HEK293 (cell line): ENCODE measurements around the gene RCN2.

Experiments
- CTCF ChIA-PET: fragments of 350-600 bp; formaldehyde crosslinking; extraction: SDS; loops from one replicate; lab custom pipeline; 2021; ENCODE audit warnings: antibody characterized with exemption; lab: Yijun Ruan, JAX
- POLR2A ChIA-PET: fragments of 300-600 bp; formaldehyde crosslinking; extraction: SDS; loops from one replicate; lab custom pipeline; 2020; ENCODE audit warnings: antibody characterized with exemption, inconsistent platforms; lab: Yijun Ruan, JAX
- H3K27ac ChIP-seq: fragments of 200-500 bp; sonication (Bioruptor generic); 2 replicates; pipeline ENCODE4 v1.5.1; 2014; ENCODE audit warnings: low read depth, low read length, control low read depth, inconsistent platforms; ENCODE audit errors: extremely low read depth
- H3K36me3 ChIP-seq, 2 experiments: fragments of 200-500 bp in 1 of 2; sonication (Bioruptor generic) in 1 of 2; 1 replicate in 1 of 2; 2 replicates in 1 of 2; pipeline ENCODE4 v1.5.1; 2014 to 2017; ENCODE audit warnings: inconsistent platforms in 2 of 2, low read length in 2 of 2; ENCODE audit not compliant: control insufficient read depth in 2 of 2, insufficient read depth in 1 of 2
- H3K4me1 ChIP-seq: fragments of 200-500 bp; sonication (Bioruptor generic); 2 replicates; pipeline ENCODE4 v1.5.1; 2014; ENCODE audit warnings: mild to moderate bottlenecking, low read length, inconsistent platforms; ENCODE audit not compliant: control insufficient read depth, insufficient read depth
- H3K4me3 ChIP-seq: 2 replicates; pipeline ENCODE4 v1.5.1; 2011; ENCODE audit warnings: low read depth, mild to moderate bottlenecking, control low read depth, low read length, moderate library complexity
- H3K9me3 ChIP-seq: fragments of 200-500 bp; sonication (Bioruptor generic); 2 replicates; pipeline ENCODE4 v1.5.1; 2014; ENCODE audit warnings: low read depth, low read length, inconsistent platforms; ENCODE audit not compliant: control insufficient read depth, insufficient read depth
- FEZF1 ChIP-seq: fragments of 450-650 bp; formaldehyde crosslinking; IDR thresholded peaks from 2 replicates; pipeline ENCODE4 v1.5.1; 2016; ENCODE audit warnings: missing biosample characterization, missing genetic modification characterization
- KLF7 ChIP-seq: fragments of 450-650 bp; formaldehyde crosslinking; IDR thresholded peaks from 2 replicates; pipeline ENCODE4 v1.5.1; 2016; ENCODE audit warnings: missing biosample characterization, missing genetic modification characterization, borderline replicate concordance
- ZNF121 ChIP-seq: fragments of 450-650 bp; formaldehyde crosslinking; IDR thresholded peaks from 2 replicates; pipeline ENCODE4 v1.5.1; 2016; ENCODE audit warnings: missing biosample characterization, missing genetic modification characterization
- ZNF184 ChIP-seq: fragments of 450-650 bp; IDR thresholded peaks from 2 replicates; pipeline ENCODE4 v1.5.1; 2018; ENCODE audit warnings: missing biosample characterization, mild to moderate bottlenecking, missing genetic modification characterization
- ZNF394 ChIP-seq: fragments of 450-650 bp; formaldehyde crosslinking; IDR thresholded peaks from 2 replicates; pipeline ENCODE4 v1.5.1; 2016; ENCODE audit warnings: missing biosample characterization, missing genetic modification characterization, mild to moderate bottlenecking, moderate library complexity, borderline replicate concordance
- ZNF501 ChIP-seq: fragments of 450-650 bp; formaldehyde crosslinking; IDR thresholded peaks from 2 replicates; pipeline ENCODE4 v1.5.1; 2016; ENCODE audit warnings: missing biosample characterization, missing genetic modification characterization
- TF ChIP-seq, protein P1 (sequence below): fragments of 450-650 bp; formaldehyde crosslinking; IDR thresholded peaks from 2 replicates; pipeline ENCODE4 v1.5.1; 2016; ENCODE audit warnings: missing biosample characterization, missing genetic modification characterization, borderline replicate concordance
- TF ChIP-seq, protein P2 (sequence below): fragments of 450-650 bp; IDR thresholded peaks from 2 replicates; pipeline ENCODE4 v1.5.1; 2018; ENCODE audit warnings: missing biosample characterization, mild to moderate bottlenecking, missing genetic modification characterization
- TF ChIP-seq, protein P3 (sequence below): fragments of 450-650 bp; formaldehyde crosslinking; IDR thresholded peaks from 2 replicates; pipeline ENCODE4 v1.5.1; 2016; ENCODE audit warnings: missing biosample characterization, missing genetic modification characterization
- TF ChIP-seq, protein P4 (sequence below): fragments of 450-650 bp; formaldehyde crosslinking; IDR thresholded peaks from 2 replicates; pipeline ENCODE4 v1.5.1; 2017; ENCODE audit warnings: missing biosample characterization, mild to moderate bottlenecking, missing genetic modification characterization, moderate library complexity

Gene RCN2

DNA sequence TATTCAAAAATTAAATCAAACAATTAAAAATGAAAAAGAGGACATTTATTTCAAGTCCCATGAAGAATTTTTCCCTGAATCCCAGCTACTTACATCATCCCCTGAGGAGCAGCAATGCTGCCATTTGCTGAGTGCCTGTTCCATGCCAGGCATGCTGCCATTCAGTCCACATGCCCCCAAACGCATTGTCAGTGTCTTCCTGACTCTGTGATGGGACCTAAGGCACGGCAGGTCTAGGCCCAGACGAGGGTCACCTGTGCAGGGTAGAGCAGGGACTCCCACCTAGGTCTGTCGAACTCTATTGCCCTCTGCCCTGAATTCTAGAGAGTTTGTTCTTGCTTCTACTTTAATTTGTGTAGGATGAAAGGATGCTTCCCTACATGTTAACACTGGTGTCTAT lies 70.4 kb downstream of the RCN2 start:
- Histone ChIP-seq H3K4me3 (no peak overlapping the region), H3K27ac (no peak overlapping the region), H3K36me3 (no peaks in the 10 kb centered on the region), H3K4me1 (no peaks in the 10 kb centered on the region), H3K9me3 (no peaks in the 10 kb centered on the region)
- TF ChIP-seq ZNF121 (tag by site-specific recombination) = no peak
- no peak for TF ChIP-seq ZNF501
- TF ChIP-seq, protein P1, sequence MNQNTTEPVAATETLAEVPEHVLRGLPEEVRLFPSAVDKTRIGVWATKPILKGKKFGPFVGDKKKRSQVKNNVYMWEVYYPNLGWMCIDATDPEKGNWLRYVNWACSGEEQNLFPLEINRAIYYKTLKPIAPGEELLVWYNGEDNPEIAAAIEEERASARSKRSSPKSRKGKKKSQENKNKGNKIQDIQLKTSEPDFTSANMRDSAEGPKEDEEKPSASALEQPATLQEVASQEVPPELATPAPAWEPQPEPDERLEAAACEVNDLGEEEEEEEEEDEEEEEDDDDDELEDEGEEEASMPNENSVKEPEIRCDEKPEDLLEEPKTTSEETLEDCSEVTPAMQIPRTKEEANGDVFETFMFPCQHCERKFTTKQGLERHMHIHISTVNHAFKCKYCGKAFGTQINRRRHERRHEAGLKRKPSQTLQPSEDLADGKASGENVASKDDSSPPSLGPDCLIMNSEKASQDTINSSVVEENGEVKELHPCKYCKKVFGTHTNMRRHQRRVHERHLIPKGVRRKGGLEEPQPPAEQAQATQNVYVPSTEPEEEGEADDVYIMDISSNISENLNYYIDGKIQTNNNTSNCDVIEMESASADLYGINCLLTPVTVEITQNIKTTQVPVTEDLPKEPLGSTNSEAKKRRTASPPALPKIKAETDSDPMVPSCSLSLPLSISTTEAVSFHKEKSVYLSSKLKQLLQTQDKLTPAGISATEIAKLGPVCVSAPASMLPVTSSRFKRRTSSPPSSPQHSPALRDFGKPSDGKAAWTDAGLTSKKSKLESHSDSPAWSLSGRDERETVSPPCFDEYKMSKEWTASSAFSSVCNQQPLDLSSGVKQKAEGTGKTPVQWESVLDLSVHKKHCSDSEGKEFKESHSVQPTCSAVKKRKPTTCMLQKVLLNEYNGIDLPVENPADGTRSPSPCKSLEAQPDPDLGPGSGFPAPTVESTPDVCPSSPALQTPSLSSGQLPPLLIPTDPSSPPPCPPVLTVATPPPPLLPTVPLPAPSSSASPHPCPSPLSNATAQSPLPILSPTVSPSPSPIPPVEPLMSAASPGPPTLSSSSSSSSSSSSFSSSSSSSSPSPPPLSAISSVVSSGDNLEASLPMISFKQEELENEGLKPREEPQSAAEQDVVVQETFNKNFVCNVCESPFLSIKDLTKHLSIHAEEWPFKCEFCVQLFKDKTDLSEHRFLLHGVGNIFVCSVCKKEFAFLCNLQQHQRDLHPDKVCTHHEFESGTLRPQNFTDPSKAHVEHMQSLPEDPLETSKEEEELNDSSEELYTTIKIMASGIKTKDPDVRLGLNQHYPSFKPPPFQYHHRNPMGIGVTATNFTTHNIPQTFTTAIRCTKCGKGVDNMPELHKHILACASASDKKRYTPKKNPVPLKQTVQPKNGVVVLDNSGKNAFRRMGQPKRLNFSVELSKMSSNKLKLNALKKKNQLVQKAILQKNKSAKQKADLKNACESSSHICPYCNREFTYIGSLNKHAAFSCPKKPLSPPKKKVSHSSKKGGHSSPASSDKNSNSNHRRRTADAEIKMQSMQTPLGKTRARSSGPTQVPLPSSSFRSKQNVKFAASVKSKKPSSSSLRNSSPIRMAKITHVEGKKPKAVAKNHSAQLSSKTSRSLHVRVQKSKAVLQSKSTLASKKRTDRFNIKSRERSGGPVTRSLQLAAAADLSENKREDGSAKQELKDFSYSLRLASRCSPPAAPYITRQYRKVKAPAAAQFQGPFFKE = no peak
- no peak for TF ChIP-seq ZNF394 (tag by site-specific recombination)
- TF ChIP-seq, protein P2, sequence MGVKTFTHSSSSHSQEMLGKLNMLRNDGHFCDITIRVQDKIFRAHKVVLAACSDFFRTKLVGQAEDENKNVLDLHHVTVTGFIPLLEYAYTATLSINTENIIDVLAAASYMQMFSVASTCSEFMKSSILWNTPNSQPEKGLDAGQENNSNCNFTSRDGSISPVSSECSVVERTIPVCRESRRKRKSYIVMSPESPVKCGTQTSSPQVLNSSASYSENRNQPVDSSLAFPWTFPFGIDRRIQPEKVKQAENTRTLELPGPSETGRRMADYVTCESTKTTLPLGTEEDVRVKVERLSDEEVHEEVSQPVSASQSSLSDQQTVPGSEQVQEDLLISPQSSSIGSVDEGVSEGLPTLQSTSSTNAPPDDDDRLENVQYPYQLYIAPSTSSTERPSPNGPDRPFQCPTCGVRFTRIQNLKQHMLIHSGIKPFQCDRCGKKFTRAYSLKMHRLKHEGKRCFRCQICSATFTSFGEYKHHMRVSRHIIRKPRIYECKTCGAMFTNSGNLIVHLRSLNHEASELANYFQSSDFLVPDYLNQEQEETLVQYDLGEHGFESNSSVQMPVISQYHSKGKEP (tag by site-specific recombination) = no peak
- TF ChIP-seq ZNF184 (tag by site-specific recombination) = no peak
- CTCF ChIA-PET = no interaction called here
- POLR2A ChIA-PET = no interaction called here

DNA sequence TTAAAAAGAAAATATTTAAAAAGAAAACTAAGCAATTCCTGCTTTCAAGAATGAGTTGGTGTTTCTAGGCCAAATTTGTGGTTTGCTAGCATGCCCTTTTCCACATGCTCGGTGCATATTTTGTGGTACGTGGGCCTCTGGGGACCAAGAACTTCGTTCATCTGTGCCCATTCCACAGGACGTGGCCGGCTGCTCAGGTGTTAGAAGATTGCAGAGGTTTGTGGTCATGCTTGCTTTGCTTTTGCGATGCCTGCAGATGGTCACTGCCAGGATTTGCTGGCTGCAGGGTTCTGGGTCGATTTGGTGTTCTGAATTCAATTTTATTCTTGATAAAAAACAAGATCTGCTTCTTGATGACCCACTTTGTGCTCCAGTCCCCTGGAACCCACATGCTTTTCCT lies 70.9 kb downstream of the RCN2 start:
- TF ChIP-seq FEZF1 (tag by site-specific recombination) (no peak), KLF7 (tag by site-specific recombination) (no peak)
- TF ChIP-seq, protein P3, sequence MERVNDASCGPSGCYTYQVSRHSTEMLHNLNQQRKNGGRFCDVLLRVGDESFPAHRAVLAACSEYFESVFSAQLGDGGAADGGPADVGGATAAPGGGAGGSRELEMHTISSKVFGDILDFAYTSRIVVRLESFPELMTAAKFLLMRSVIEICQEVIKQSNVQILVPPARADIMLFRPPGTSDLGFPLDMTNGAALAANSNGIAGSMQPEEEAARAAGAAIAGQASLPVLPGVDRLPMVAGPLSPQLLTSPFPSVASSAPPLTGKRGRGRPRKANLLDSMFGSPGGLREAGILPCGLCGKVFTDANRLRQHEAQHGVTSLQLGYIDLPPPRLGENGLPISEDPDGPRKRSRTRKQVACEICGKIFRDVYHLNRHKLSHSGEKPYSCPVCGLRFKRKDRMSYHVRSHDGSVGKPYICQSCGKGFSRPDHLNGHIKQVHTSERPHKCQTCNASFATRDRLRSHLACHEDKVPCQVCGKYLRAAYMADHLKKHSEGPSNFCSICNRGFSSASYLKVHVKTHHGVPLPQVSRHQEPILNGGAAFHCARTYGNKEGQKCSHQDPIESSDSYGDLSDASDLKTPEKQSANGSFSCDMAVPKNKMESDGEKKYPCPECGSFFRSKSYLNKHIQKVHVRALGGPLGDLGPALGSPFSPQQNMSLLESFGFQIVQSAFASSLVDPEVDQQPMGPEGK = no peak
- TF ChIP-seq, protein P4, sequence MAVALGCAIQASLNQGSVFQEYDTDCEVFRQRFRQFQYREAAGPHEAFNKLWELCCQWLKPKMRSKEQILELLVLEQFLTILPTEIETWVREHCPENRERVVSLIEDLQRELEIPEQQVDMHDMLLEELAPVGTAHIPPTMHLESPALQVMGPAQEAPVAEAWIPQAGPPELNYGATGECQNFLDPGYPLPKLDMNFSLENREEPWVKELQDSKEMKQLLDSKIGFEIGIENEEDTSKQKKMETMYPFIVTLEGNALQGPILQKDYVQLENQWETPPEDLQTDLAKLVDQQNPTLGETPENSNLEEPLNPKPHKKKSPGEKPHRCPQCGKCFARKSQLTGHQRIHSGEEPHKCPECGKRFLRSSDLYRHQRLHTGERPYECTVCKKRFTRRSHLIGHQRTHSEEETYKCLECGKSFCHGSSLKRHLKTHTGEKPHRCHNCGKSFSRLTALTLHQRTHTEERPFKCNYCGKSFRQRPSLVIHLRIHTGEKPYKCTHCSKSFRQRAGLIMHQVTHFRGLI (tag by site-specific recombination) = no peak
- CTCF ChIA-PET = no interaction called here
- no peaks in the 10 kb centered on the region for H3K36me3 ChIP-seq
- H3K4me1 ChIP-seq = no peaks in the 10 kb centered on the region
- POLR2A ChIA-PET = no interaction called here
- no peaks in the 10 kb centered on the region for H3K9me3 ChIP-seq
- H3K4me3 ChIP-seq = no peak overlapping the region
- H3K27ac ChIP-seq = no peak overlapping the region
